ENCODE data around the gene KIF16B.

Gene KIF16B

DNA sequence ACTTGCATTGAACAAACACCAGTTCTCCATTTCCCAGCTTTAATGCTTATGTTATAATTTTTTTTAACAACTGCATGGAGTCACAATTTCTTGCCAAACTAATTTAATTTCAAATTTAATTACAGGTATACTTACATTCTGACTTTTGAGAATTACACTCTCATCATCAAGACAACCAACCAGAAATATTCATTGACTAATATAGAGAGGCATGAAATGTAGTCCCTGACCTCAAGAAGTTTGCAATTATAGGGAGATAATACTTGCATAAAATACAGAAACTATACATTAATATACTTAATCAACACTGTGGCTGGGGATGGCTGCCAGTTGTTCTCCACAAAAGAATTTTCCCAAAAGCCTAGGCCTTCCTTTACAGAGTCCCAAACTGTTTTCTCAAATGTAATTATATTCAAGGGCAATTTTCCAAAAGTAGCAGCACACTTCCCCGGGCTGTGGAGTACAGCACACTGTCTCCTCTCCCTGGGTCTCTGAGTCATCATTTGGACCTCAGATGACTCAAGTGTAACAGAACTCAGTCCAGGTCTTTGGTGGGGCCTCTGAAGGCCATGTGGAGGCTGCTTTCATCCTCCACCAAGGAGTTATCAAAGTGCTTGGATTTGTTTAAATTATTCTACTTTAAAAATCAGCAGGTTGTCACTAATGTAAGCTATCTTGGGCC lies 114.1 kb downstream of the KIF16B start:
- DNase-seq (ENCODE audit: low read depth, low spot score) = no peak
- Histone ChIP-seq H3K4me1 (ENCODE audit: control insufficient read depth, insufficient read depth, low read length) (no peaks in the 10 kb centered on the region), H3K27me3 (ENCODE audit: control insufficient read depth, insufficient read depth, low read length) (no peaks in the 10 kb centered on the region), H3K36me3 (ENCODE audit: control insufficient read depth, insufficient read depth, low read length) (no peaks in the 10 kb centered on the region), H3K27ac (ENCODE audit: low read length) (no peak overlapping the region), H3K4me3 (ENCODE audit: low read length) (no peak overlapping the region), H3K9me3 (ENCODE audit: control insufficient read depth, insufficient read depth, low read length) (no peaks in the 10 kb centered on the region)
- no CpG with 5 or more reads among the region's 1 CpG for WGBS (ENCODE audit: insufficient coverage, insufficient read length)

DNA sequence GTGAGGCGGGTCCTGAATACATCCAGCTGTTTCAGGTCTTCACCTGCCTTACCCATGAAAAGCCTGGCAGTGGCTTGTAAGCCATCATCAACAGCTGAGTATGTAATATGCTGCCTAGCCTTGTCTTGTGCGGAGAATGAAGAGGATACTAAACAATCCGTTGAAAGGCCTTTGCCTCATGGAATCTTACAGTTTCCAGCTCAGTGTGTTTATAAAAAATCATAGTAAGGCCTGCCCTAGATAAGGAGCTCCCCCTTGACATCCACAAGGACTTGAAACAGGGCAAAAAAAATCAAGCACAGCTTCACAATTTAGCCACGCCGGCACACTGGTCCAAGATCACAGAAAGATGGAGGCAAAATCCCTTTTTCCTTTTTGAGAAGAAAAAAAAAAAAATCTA lies 115.7 kb downstream of the KIF16B start:
- WGBS (ENCODE audit: insufficient coverage, insufficient read length) = no CpG with 5 or more reads among the region's 5 CpGs
- no peaks in the 10 kb centered on the region for H3K4me1 ChIP-seq (ENCODE audit: control insufficient read depth, insufficient read depth, low read length)
- no peak overlapping the region for H3K27ac ChIP-seq (ENCODE audit: low read length)
- H3K27me3 ChIP-seq (ENCODE audit: control insufficient read depth, insufficient read depth, low read length) = no peaks in the 10 kb centered on the region
- H3K9me3 ChIP-seq (ENCODE audit: control insufficient read depth, insufficient read depth, low read length) = no peaks in the 10 kb centered on the region
- no peak for DNase-seq (ENCODE audit: low read depth, low spot score)
- no peaks in the 10 kb centered on the region for H3K36me3 ChIP-seq (ENCODE audit: control insufficient read depth, insufficient read depth, low read length)
- H3K4me3 ChIP-seq (ENCODE audit: low read length) = no peak overlapping the region

GRCh38 chr20:16455324-16455723 lies 117.9 kb downstream of the KIF16B start:
- H3K27ac ChIP-seq (ENCODE audit: low read length) = no peak overlapping the region
- H3K4me3 ChIP-seq (ENCODE audit: low read length) = no peak overlapping the region
- DNase-seq (ENCODE audit: low read depth, low spot score) = no peak
- H3K27me3 ChIP-seq (ENCODE audit: control insufficient read depth, insufficient read depth, low read length) = no peaks in the 10 kb centered on the region
- no peaks in the 10 kb centered on the region for H3K9me3 ChIP-seq (ENCODE audit: control insufficient read depth, insufficient read depth, low read length)
- no peaks in the 10 kb centered on the region for H3K36me3 ChIP-seq (ENCODE audit: control insufficient read depth, insufficient read depth, low read length)
- H3K4me1 ChIP-seq (ENCODE audit: control insufficient read depth, insufficient read depth, low read length) = no peaks in the 10 kb centered on the region
- WGBS (ENCODE audit: insufficient coverage, insufficient read length) = no CpG with 5 or more reads among the region's 1 CpG

GRCh38 chr20:16451982-16452381 lies 121.3 kb downstream of the KIF16B start:
- no peak for DNase-seq (ENCODE audit: low read depth, low spot score)
- WGBS (ENCODE audit: insufficient coverage, insufficient read length) = no CpG with 5 or more reads among the region's 1 CpG
- Histone ChIP-seq H3K9me3 (ENCODE audit: control insufficient read depth, insufficient read depth, low read length) (no peaks in the 10 kb centered on the region), H3K4me1 (ENCODE audit: control insufficient read depth, insufficient read depth, low read length) (no peaks in the 10 kb centered on the region), H3K27ac (ENCODE audit: low read length) (no peak overlapping the region), H3K36me3 (ENCODE audit: control insufficient read depth, insufficient read depth, low read length) (no peaks in the 10 kb centered on the region), H3K27me3 (ENCODE audit: control insufficient read depth, insufficient read depth, low read length) (no peaks in the 10 kb centered on the region), H3K4me3 (ENCODE audit: low read length) (no peak overlapping the region)

- Histone ChIP-seq H3K27me3 (ENCODE audit: control insufficient read depth, insufficient read depth, low read length) (no peaks in the 10 kb centered on the region), H3K4me1 (ENCODE audit: control insufficient read depth, insufficient read depth, low read length) (no peaks in the 10 kb centered on the region), H3K27ac (ENCODE audit: low read length) (no peak overlapping the region), H3K9me3 (ENCODE audit: control insufficient read depth, insufficient read depth, low read length) (no peaks in the 10 kb centered on the region), H3K36me3 (ENCODE audit: control insufficient read depth, insufficient read depth, low read length) (no peaks in the 10 kb centered on the region), H3K4me3 (ENCODE audit: low read length) (no peak overlapping the region)
- WGBS (ENCODE audit: insufficient coverage, insufficient read length) = no CpG with 5 or more reads among the region's 8 CpGs
- DNase-seq (ENCODE audit: low read depth, low spot score) = no peak
Measured at GRCh38 chr20:16451001-16451400, 122.2 kb downstream of the KIF16B start.

- WGBS (ENCODE audit: insufficient coverage, insufficient read length) = no CpG with 5 or more reads among the region's 3 CpGs
- no peak for DNase-seq (ENCODE audit: low read depth, low spot score)
- no peaks in the 10 kb centered on the region for H3K4me1 ChIP-seq (ENCODE audit: control insufficient read depth, insufficient read depth, low read length)
- H3K27ac ChIP-seq (ENCODE audit: low read length) = no peak overlapping the region
- H3K36me3 ChIP-seq (ENCODE audit: control insufficient read depth, insufficient read depth, low read length) = no peaks in the 10 kb centered on the region
- H3K27me3 ChIP-seq (ENCODE audit: control insufficient read depth, insufficient read depth, low read length) = no peaks in the 10 kb centered on the region
- H3K9me3 ChIP-seq (ENCODE audit: control insufficient read depth, insufficient read depth, low read length) = no peaks in the 10 kb centered on the region
- H3K4me3 ChIP-seq (ENCODE audit: low read length) = no peak overlapping the region
Measured at GRCh38 chr20:16446991-16447390, 126.3 kb downstream of the KIF16B start.

GRCh38 chr20:16446246-16446645 lies 127.0 kb downstream of the KIF16B start:
- Histone ChIP-seq H3K27me3 (ENCODE audit: control insufficient read depth, insufficient read depth, low read length) (no peaks in the 10 kb centered on the region), H3K4me1 (ENCODE audit: control insufficient read depth, insufficient read depth, low read length) (no peaks in the 10 kb centered on the region), H3K36me3 (ENCODE audit: control insufficient read depth, insufficient read depth, low read length) (no peaks in the 10 kb centered on the region), H3K4me3 (ENCODE audit: low read length) (no peak overlapping the region), H3K27ac (ENCODE audit: low read length) (no peak overlapping the region), H3K9me3 (ENCODE audit: control insufficient read depth, insufficient read depth, low read length) (no peaks in the 10 kb centered on the region)
- DNase-seq (ENCODE audit: low read depth, low spot score) = no peak
- WGBS (ENCODE audit: insufficient coverage, insufficient read length) = no CpG with 5 or more reads among the region's 4 CpGs

DNA sequence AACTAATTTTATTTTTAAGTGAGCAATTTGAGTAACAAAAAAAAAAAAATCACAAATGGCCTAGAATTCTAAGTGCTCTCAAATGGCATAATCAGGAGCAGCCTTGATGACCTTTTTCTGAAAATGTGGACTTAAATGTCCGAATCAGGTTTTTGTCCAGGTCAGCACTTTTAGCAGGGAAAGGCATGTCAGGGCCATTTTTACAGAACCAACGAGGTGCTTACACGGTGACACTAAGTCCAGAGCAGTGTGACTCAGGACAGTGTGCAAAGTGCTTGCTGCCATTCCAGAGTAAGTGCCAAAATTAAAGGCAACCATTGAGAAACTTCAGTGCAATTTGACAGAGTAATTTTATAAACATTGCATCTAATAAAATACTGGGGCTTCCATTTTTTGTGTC lies 127.8 kb downstream of the KIF16B start:
- Histone ChIP-seq H3K27ac (ENCODE audit: low read length) (no peak overlapping the region), H3K36me3 (ENCODE audit: control insufficient read depth, insufficient read depth, low read length) (no peaks in the 10 kb centered on the region), H3K9me3 (ENCODE audit: control insufficient read depth, insufficient read depth, low read length) (no peaks in the 10 kb centered on the region), H3K27me3 (ENCODE audit: control insufficient read depth, insufficient read depth, low read length) (no peaks in the 10 kb centered on the region), H3K4me1 (ENCODE audit: control insufficient read depth, insufficient read depth, low read length) (no peaks in the 10 kb centered on the region), H3K4me3 (ENCODE audit: low read length) (no peak overlapping the region)
- WGBS (ENCODE audit: insufficient coverage, insufficient read length) = no CpG with 5 or more reads among the region's 3 CpGs
- no peak for DNase-seq (ENCODE audit: low read depth, low spot score)

- no peaks in the 10 kb centered on the region for H3K36me3 ChIP-seq (ENCODE audit: control insufficient read depth, insufficient read depth, low read length)
Measured at GRCh38 chr20:16444057-16444777, 129.0 kb downstream of the KIF16B start.

GRCh38 chr20:16441546-16442164 lies 131.6 kb downstream of the KIF16B start:
- DNase-seq (ENCODE audit: low read depth, low spot score) = no peak
- Histone ChIP-seq H3K27ac (ENCODE audit: low read length) (no peak overlapping the region), H3K27me3 (ENCODE audit: control insufficient read depth, insufficient read depth, low read length) (no peaks in the 10 kb centered on the region), H3K4me1 (ENCODE audit: control insufficient read depth, insufficient read depth, low read length) (no peaks in the 10 kb centered on the region), H3K36me3 (ENCODE audit: control insufficient read depth, insufficient read depth, low read length) (no peaks in the 10 kb centered on the region), H3K9me3 (ENCODE audit: control insufficient read depth, insufficient read depth, low read length) (no peaks in the 10 kb centered on the region), H3K4me3 (ENCODE audit: low read length) (no peak overlapping the region)
- WGBS (ENCODE audit: insufficient coverage, insufficient read length) = no CpG with 5 or more reads among the region's 2 CpGs

More at GRCh38 chr20:16444057-16444777, 129.0 kb downstream of the KIF16B start:
- H3K27me3 ChIP-seq (ENCODE audit: control insufficient read depth, insufficient read depth, low read length) = no peaks in the 10 kb centered on the region
- H3K27ac ChIP-seq (ENCODE audit: low read length) = no peak overlapping the region
- no peak overlapping the region for H3K4me3 ChIP-seq (ENCODE audit: low read length)
- H3K4me1 ChIP-seq (ENCODE audit: control insufficient read depth, insufficient read depth, low read length) = no peaks in the 10 kb centered on the region
- no peaks in the 10 kb centered on the region for H3K9me3 ChIP-seq (ENCODE audit: control insufficient read depth, insufficient read depth, low read length)
- DNase-seq (ENCODE audit: low read depth, low spot score) = no peak
- no CpG with 5 or more reads among the region's 6 CpGs for WGBS (ENCODE audit: insufficient coverage, insufficient read length)
